Islet precursor cell (in vitro differentiated cells): ENCODE data around the gene IRGM.
A peak's percentile ranks its signal among the peaks of the same experiment; 100 is the strongest.
"Not testable (repeated sequence)": the region's sequence is repeated elsewhere in the genome, so short reads cannot be mapped to it uniquely, and the experiment has no call there.

ENCODE experiments used
- DNase-seq: peaks from one replicate; pipeline ENCODE4 v3.0.0-alpha.2; 2018

Gene IRGM

DNA sequence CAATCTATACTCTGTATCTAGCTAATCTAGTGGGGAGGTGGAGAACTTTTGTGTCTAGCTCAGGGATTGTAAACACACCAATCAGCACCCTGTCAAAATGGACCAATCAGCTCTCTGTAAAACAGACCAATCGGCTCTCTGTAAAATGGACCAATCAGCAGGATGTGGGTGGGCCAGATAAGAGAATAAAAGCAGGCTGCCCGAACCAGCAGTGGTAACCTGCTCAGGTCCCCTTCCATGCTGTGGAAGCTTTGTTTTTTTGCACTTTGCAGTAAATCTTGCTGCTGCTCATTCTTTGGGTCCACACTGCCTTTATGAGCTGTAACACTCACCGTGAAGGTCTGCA, at the start of gene IRGM:
Gene IRGM, plus strand, starts transcription at position 214 of the 346 bp plus-strand sequence. CDS start 1,603 bp downstream, outside the sequence.
- not testable (repeated sequence) for DNase-seq

DNA sequence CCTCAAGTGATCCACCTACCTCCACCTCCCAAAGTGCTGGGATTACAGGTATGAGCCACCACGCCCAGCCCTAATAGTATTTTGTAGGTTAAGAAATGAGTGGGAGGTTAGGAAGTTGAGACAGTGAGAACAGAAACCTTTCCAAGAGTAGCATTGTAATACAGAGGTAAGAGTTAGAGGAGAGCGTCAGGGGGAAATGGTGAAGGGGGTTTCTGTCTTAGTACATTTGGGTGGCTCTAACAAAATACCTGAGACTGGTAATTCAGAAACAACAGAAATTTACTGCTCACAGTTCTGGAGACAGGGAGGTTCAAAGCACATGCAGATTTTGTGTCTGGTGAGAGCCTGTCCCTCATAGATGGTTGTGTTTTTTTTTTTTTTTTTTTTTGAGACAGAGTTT, 48.9 kb upstream of the IRGM start:
- DNase-seq, result no peak

DNA sequence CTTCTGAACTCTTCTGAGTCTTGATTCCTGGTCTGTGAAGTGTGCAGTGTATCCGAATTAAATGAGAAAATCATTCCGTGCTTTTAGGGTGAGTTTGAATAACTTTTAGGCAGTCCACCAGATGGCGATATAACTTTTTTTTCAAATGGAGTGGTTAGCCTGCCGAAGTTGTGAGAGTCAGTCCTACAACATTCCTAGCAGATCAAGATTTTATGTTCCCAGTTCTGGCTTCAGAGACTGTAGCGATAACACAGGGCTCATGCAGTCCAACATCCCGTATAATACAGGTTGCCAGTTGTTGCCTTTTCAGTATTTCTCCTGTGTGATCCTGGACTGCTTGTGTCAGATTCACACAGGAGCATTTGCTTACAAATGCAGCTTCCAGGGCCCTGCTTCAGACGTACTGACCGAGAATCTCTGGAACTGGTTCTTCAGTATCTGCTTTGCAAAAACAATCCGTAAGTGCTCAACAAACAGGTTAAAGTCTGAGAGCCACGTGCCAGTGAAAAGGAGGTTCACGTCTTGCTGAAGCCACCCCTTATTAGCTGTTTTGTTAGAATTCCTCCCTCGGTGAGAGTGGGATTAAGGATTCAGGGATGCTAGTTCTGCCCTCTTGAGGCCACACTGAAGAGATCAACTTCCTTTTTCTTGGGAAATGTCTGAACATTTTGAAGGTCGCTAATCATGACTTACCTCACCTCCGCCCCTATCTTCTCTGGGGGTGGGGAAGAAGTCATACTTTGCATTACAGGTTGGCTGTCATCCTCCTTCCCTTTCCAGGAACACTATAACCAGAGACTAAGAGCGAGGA, 45.0 kb upstream of the IRGM start:
- peak; percentile 74 for DNase-seq

DNA sequence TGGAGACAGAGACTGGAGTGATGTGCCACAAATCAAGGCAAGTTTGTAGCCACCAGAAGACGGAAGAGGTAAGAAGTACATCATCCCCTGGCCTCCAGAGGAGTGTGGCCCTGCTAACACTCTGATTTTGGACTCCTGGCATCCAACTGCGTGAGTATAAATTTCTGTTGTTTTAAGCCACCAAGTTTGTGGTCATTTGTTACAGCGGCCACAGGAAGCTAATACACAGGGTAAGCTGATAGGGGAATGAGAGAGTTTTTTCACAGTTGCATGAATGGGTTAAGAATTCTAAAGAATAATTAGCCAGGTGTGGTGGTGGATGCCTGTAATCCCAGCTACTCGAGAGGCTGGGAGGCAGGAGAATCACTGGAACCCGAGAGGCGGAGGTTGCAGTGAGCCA, 41.9 kb upstream of the IRGM start:
- DNase-seq, result no peak

- DNase-seq, result no peak
Measured at GRCh38 chr5:150809363-150809762, 37.0 kb upstream of the IRGM start.

DNA sequence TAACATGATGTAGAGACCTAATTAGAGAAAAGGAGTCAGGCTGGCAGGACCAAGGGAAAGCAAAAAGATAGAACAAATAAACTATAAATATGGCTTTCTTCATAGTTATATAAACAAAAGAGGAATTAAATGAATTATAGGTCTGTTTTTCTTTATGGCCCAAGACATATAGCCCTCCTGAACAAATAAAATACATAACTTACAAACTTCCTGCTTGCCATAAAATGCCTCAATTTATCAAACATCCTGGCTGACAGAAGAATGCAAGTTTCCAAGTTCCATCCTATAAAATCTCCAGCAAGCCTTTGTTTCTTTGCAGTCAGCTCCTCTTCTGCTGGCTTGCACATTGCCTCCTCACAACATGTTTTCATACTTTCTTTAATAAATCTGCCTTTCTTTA, 31.3 kb upstream of the IRGM start:
- DNase-seq, result no peak

DNA sequence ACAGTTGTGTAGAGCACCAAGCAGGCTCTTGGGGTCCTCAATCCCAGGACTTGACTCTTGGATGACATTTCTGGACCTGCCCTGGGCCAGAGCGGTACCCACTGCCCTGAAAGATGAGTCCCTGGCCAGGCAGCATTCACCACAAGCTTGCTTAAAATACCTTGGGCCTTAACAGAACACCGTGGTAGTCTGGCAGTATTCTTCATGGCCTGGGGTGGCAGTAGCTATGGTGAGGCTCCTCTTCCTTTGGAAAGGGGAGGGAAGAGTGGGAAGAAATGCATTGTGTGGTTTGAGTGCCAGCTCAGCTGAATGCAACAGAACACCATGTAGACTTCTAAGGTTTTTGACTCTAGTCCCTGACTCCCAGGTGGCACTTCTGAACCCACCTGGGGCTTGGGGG, 29.4 kb upstream of the IRGM start:
- no peak for DNase-seq

GRCh38 chr5:150829744-150830143, 16.6 kb upstream of the IRGM start:
- no peak for DNase-seq

- DNase-seq, result not testable (repeated sequence)
Measured at GRCh38 chr5:150831821-150832220, 14.5 kb upstream of the IRGM start.

DNA sequence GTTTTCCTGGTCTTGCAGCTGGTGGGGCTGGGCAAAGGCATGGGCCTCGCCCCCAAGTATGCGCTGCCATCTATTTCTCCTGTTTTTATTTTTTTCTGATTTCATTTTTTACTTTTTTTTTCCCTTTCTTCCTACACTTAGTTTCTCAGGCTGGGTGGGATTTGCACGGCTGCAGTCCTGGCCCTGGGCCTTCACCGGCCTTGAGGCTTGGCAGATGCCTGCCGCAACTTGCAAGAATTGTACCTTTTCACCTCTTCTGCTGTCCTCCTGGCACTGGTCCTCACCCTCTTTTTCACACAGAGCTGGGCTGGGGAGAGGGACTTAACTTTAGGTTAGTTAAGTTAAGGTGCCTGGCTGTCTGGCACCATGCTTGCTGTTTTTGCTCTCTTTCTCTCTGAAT, 10.3 kb upstream of the IRGM start:
- DNase-seq, result no peak

DNA sequence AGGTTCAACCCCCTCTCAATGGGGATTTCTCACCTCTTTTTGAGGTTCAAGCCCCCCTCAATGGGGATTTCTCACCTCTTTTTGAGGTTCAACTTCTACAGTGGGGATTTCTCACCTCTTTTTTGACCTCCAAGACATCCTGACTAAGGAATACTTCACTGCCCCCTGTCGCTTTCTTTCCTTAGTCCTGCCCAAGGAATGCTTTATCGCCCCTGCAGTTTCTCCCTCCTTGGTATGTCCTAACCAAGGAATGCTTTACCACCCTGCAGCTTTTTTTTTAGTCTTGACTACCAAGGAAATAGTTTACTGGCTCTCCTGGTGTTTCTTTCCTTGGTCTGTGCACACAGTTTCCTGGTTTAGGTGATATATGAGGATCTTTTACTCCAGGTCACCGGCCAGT, 9.6 kb upstream of the IRGM start:
- peak; percentile 79 for DNase-seq

DNA sequence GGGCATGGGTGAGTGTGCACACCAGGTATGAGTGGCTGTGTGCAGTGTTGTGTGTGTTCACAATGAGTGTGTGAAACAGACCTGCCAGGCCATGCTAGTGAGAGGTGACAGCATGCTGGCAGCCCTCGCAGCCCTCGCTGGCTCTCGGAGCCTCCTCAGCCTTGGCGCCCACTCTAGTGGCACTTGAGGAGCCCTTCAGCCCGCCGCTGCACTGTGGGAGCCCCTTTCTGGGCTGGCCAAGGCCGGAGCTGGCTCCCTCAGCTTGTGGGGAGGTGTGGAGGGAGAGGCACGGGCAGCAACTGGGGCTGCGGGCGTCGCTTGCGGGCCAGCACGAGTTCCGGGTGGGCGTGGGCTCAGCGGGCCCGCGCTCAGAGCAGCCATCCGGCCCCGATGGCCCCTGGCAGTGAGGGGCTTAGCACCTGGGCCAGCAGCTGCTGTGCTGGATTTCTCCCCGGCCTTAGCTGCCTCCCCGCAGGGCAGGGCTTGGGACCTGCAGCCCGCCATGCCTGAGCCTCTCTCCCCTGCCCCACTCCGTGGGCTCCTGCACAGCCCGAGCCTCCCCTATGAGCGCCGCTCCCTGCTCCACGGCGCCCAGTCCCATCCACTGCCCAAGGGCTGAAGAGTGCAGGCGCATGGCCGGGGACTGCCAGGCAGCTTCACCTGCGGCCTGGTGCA, 999 bp upstream of the IRGM start:
- not testable (repeated sequence) for DNase-seq

DNA sequence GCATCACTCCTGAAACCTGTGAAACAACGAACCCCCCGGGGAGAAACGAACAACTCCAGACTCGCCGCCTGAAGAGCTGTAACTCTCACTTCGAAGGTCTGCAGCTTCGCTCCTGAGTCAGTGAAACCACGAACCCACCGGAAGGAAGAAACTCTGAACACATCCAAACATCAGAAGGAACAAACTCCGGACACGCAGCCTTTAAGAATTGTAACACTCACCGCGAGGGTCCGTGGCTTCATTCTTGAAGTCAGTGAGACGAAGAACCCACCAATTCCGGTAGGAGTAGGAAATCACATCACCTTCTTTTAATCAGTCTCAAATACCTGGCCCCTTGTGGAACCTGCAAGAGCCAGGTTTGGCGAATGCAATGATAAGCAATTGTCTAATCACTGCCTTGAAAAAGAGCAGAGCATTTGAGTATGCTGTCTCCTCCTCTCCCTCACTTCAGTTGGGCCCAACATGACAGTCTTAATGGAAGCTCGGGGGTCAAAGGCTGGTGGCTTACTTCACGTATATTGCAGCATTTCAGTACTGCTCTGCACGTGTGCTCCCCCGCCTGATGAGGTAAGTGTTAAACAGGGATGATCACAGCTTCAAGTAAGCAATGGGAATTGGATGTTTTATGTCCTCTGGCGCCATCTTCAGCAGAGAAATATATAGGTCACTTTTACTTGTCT, 473 bp downstream of the IRGM start:
- DNase-seq, result peak; percentile 70

- DNase-seq, result no peak
Measured at GRCh38 chr5:150847334-150847695, 994 bp downstream of the IRGM start.

GRCh38 chr5:150848271-150848670, 1.9 kb downstream of the IRGM start:
- DNase-seq, result no peak

- no peak for DNase-seq
Measured at GRCh38 chr5:150851039-150851438, 4.7 kb downstream of the IRGM start.

DNA sequence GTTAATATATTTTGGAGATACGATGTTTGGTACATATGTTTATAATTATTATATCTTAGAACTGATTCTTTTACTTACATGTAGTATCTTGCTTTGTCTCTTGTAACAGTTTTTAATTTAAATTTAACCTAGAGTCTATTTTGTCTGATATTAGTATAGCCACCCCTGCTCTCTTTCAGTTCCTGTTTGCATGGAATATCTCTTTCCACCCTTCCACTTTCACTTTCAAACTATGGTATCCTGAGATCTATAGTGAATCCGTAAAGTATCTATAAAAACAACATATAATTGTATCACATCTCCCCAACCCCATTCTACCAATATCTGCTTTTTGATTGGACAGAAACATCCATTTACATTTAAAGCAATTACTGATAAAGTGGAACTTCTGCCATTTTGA, 7.2 kb downstream of the IRGM start:
- no peak for DNase-seq

DNA sequence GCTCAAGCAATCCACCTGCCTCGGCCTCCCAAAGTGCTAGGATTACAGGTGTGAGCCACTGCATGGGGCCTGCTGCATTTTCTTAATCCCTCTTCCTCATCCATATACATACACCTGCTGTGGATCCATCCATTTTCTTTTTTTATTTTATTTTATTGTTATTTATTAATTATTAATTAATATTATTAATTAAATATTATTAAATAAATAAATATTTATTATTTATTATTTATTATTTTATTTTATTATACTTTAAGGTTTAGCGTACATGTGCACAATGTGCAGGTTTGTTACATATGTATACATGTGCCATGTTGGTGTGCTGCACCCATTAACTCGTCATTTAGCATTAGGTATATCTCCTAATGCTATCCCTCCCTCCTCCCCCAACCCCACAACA, 10.4 kb downstream of the IRGM start:
- not testable (repeated sequence) for DNase-seq

DNA sequence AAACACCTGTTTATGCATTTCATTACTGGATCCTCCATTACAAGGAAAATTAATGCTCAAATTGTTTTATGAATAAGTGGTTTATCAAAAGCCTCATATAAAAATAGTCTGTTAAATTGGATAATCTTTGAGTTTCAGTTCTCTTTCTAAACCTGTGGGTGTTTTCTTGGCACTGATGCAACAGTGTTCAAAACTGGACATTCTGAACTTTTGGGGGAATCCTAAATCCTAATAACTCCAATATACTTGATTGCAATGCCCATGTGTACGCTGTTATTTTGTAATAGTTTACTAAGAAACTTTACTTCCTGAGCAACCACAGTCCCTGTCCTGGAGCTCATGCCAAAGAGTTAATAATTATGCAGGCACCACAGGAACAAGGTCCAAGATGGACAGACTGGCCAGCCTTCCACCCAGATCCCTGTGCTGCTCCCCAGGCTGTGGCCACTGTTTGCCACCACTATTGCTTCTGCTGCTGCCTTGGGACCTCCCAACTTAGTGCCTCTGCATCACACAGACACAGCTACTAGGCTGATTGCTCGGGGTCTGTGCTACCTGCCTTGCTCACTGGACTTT, 14.0 kb downstream of the IRGM start:
- DNase-seq, result no peak

DNA sequence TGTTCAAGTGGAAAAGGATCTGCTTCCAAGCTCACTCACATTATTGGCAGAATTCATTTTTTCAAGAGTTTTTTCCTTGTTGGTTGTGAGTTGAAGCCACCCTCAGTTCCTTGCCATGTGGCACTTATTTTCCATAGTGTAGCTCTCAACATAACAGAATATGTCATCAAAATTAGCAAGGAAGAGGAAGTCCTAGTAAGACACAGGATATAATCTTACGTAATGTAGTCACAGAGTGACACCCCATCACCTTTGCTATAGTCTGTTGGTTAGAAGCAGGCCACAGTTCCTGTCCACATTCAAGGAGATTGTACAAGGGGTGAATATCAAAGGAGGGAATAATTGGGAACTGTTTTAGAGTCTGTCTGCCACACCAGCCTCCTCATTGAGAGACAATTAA, 15.7 kb downstream of the IRGM start:
- no peak for DNase-seq

GRCh38 chr5:150879358-150879757, 33.0 kb downstream of the IRGM start:
- DNase-seq, result no peak

DNA sequence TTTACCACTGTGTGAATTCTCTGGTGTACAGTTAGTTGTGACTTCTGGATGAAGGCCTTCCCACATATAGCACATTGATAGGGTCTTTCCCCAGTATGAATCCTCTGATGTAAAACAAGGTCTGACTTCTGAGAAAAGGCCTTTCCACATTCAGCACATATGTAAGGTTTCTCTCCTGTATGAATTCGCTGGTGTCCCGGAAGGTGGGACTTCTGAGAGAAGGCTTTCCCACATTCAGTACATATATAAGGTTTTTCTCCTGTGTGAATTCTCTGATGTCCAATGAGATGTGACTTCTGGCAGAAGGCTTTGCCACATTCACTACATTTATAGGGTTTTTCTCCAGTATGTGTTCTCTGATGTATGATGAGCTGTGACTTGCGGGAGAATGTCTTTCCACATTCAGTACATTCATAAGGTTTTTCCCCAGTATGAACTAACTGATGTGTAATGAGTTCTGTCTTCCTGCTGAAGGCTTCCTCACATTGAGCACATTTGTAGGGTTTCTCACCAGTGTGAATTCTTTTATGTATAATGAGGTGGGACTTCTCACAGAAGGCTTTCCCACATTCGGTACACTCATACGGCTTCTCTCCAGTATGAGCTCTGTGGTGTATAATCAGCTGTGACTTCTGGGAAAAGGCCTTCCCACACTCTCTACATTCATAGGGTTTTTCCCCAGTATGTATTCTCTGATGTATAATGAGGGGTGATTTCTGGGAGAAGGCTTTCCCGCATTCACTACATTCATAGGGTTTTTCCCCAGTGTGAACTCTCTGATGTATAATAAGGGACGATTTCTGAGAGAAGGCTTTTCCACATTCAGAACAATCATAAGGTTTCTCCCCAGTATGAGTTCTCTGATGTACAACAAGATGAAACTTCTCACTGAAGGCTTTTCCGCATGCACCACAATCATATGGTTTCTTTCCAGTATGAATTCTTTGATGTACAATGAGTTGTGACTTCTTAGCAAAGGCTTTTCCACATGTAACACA, 49.4 kb downstream of the IRGM start:
- no peak for DNase-seq
